ENCODE results near the gene GORAB.

The GORAB gene

GRCh38 chr1:170598618-170599017 is 66.7 kb downstream of the GORAB start:
- no peak for FAIRE-seq
- DNase-seq (ENCODE audit: insufficient read length) = no peak
- no peak for TF ChIP-seq POLR2AphosphoS5 (IDR thresholded peaks at IDR 0.05; ENCODE audit: low read depth, low read length)
- no peak for TF ChIP-seq POLR2A (IDR thresholded peaks at IDR 0.05; ENCODE audit: low read depth, low read length)
- TF ChIP-seq TAF1 (IDR thresholded peaks at IDR 0.05; ENCODE audit: borderline replicate concordance, low read depth, low read length) = no peak

- FAIRE-seq (no peak), DNase-seq (ENCODE audit: insufficient read length) (no peak)
- TF ChIP-seq POLR2A (IDR thresholded peaks at IDR 0.05; ENCODE audit: low read depth, low read length) (no peak), TAF1 (IDR thresholded peaks at IDR 0.05; ENCODE audit: borderline replicate concordance, low read depth, low read length) (no peak), POLR2AphosphoS5 (IDR thresholded peaks at IDR 0.05; ENCODE audit: low read depth, low read length) (no peak)
Measured at GRCh38 chr1:170599033-170599432, 67.1 kb downstream of the GORAB start.

DNA sequence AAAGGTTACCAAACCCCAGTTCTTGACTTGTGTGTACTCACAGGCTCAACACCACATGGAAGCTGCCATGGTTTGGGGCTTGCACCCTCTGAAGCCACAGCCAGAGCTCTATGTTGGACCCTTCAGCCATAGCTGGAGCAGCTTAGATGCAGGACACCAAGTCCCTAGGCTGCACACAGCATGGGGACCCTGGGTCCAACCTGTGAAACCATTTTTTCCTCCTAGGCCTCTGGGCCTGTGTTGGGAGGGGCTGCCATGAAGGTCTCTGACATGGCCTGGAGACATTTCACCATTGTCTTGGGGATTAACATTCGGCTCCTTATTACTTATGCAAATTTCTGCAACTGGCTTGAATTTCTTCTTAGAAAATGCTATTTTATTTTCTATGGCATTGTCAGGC is 69.9 kb downstream of the GORAB start:
- DNase-seq (ENCODE audit: insufficient read length) (no peak), FAIRE-seq (no peak)
- TF ChIP-seq TAF1 (IDR thresholded peaks at IDR 0.05; ENCODE audit: borderline replicate concordance, low read depth, low read length) (no peak), POLR2A (IDR thresholded peaks at IDR 0.05; ENCODE audit: low read depth, low read length) (no peak), POLR2AphosphoS5 (IDR thresholded peaks at IDR 0.05; ENCODE audit: low read depth, low read length) (no peak)

Data from GM12892 (cell line).